AG09319 (cell line): Measurements from ENCODE around the gene PDF.
"Not testable (repeated sequence)": the region's sequence is repeated elsewhere in the genome, so short reads cannot be mapped to it uniquely, and the experiment has no call there.

ENCODE experiments used
- DNase-seq: peaks from one replicate; pipeline ENCODE4 v3.0.0-alpha.2; 2010; ENCODE audit warnings: low read depth; ENCODE audit errors: extremely low read depth
- TF ChIP-seq, protein P1 (sequence below): IDR thresholded peaks from 2 replicates; pipeline ENCODE4 v1.5.1; 2011; ENCODE audit warnings: low read depth, mild to moderate bottlenecking, inconsistent platforms, low read length, moderate library complexity

Gene PDF

DNA sequence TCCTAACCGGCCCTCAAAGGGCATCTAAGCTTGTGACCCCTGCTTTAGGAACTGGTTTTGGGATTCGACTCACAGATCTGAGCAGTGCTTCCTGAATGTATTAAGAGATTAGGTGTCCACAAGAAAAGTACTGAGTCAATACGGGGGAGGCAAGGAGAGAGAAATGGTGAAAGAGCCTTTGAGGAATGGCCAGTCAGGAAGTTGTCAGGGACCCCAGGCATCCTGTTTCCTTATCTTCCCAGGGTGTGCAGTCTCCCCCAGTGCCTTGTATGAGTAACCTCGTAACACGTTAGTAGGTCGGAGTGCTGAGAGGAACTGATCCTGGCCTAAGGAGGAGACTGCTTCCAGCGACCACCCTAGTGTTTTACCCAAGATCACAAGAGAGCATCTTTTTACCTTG lies 37.6 kb upstream of the PDF start:
- no peak for DNase-seq
- TF ChIP-seq, protein P1, sequence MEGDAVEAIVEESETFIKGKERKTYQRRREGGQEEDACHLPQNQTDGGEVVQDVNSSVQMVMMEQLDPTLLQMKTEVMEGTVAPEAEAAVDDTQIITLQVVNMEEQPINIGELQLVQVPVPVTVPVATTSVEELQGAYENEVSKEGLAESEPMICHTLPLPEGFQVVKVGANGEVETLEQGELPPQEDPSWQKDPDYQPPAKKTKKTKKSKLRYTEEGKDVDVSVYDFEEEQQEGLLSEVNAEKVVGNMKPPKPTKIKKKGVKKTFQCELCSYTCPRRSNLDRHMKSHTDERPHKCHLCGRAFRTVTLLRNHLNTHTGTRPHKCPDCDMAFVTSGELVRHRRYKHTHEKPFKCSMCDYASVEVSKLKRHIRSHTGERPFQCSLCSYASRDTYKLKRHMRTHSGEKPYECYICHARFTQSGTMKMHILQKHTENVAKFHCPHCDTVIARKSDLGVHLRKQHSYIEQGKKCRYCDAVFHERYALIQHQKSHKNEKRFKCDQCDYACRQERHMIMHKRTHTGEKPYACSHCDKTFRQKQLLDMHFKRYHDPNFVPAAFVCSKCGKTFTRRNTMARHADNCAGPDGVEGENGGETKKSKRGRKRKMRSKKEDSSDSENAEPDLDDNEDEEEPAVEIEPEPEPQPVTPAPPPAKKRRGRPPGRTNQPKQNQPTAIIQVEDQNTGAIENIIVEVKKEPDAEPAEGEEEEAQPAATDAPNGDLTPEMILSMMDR = no peak

DNA sequence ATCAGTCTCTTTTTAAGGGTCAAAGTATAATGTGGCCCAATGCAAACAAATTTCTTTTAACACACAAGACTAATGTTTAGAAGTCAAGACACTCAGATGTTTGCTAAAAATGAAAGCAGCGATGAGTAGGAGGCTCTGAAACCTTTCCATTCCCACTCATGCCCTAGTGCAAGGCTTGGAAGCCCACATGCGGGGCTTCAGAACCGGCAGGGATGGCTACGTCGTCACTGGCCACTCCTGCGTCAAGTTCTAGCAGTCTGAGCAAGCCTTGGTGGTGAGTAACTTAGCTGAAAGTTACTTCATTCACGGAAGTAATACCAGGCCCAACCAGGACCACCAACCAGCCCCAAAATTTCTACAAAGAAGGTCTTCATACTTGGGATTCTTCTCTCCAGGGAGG lies 36.0 kb upstream of the PDF start:
- TF ChIP-seq, protein P1 = no peak
- no peak for DNase-seq

DNA sequence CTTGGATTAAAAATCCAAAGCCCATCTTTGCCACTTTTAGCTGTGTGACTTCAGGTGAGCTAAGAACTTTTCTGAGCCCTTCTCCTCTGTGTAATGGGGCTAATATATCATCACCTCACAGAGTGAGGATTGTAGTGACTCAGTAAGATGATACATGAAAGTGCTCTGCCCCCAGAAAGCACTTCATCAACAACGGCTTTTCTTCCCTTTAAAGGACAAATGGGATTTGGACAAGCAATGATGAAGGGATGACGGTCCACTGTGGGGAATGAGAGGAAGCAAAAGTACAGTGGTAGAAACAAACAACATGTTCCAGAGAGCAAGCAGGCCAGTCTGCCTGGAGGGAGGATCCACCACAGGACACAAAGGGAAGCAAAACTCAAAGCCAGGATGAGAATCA lies 35.5 kb upstream of the PDF start:
- no peak for DNase-seq

DNA sequence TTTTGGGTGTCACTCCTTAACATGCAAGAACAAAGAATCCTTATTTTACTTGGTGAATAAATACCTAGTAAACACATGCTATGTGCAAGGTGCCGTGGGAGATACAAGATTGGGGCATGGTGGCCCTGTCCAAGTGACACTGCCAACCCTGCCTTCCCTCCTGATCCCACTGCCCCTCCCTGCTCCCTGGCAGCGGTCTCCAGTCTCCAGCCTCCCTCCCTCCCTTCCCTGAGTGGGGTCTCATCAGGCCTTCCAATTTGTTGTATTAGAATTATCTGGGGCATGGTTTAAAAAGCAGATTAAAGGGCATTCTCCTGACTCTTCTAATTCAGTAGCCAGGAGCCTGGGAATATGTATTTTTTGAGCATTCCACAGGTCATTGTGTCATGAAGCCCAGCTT lies 33.7 kb upstream of the PDF start:
- no peak for DNase-seq
- TF ChIP-seq, protein P1 = no peak

More for the DNA sequence above, 35.5 kb upstream of the PDF start:
- TF ChIP-seq, protein P1 = no peak

DNA sequence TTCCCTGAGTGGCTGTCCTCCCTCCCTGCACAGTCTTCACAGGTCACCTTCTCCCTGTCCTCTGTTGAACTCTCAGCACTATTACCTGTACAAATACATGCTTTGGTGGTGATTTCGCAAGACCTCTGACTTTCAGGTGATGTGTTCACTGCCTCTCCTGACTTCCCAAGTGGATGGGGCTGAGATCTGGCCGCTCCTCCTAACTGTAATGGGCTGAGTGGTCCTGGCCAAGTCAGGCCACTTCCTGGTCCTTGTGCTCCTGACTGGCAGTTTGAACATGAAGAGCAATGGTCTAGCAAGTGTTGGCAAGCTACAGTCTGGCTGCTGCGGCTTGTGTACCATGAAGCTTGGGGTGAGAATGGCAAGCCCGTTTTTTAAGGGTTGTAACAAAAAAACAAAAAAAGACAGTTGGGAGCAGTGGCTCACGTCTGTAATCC lies 32.9 kb upstream of the PDF start:
- TF ChIP-seq, protein P1 = no peak
- no peak for DNase-seq

DNA sequence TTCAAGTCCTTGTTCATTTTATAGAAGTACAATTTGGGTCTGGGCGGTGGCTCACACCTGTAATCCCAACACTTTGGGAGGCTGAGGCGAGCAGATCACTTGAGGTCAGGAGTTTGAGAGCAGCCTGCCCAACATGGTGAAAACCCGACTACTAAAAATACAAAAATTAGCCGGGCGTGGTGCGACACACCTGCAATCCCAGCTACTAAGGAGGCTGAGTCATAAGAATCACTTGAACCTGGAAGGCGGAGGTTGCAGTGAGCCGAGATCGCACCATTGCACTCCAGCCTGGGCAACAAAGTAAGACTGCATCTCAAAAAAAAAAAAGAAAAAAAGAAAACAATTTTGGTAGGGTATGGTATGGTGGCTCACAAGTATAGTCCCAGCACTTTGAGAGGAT lies 29.7 kb upstream of the PDF start:
- DNase-seq = not testable (repeated sequence)

DNA sequence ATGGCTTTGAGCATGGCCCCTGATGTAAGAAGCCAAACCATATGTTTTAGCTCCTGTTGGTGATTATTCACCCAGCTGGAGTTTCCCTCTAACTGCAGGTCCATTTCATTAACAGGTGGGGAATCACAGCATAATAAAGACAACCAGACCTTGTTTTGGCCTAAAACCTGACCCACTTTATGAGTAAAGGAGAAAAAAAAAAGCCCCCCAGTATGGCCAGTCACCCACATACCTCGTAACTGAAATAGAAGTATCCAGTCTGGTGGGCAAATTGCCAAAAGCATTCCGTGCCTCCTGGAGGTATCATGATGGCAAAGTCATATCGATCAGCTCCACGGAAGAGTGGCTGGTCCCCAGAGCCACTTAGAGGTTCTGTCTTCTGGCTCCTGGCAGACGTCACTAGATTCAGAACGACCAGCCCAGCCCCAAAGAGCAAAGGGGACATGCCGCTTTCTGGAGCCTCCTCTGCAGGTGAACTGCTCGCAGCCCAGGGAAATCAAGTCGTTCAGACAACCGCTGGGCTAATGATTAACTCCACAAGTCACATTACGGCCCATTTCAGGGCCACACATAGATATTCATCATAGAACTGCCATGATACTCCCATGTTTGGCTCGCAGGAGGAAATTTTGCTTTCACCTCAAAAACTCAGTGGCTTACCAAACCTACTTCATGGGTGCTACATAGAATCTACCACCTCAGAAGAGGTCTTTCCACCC lies 21.1 kb upstream of the PDF start, which contains the start of gene TMED6:
TMED6 (minus strand) TSS at position 478 of the 719 bp plus-strand sequence; CDS start at position 445, 33 bp downstream.
- TF ChIP-seq, protein P1 = no peak
- no peak for DNase-seq
